GM12865 (cell line): ENCODE results near the gene IFT88.

Experiments used
- DNase-seq: peaks from one replicate; pipeline ENCODE4 v3.0.0; 2010; ENCODE audit warnings: low read depth
- H3K4me3 ChIP-seq: 2 replicates; pipeline ENCODE4 v1.5.1; 2011; ENCODE audit warnings: mild to moderate bottlenecking, low read depth, low read length, control low read depth
- CTCF ChIP-seq: IDR thresholded peaks from 2 replicates; pipeline ENCODE4 v1.5.1; 2011; ENCODE audit warnings: low read length, control low read depth, low read depth, inconsistent platforms; ENCODE audit not compliant: insufficient read depth; ENCODE audit errors: missing control alignments

IFT88 gene

GRCh38 chr13:20526664-20527063 is 40.3 kb upstream of the IFT88 start:
- TF ChIP-seq CTCF: no peak
- peak overlapping the region; percentile 71 for H3K4me3 ChIP-seq
- DNase-seq: no peak

- H3K4me3 ChIP-seq: no peak overlapping the region
- DNase-seq: peak; percentile 58
- TF ChIP-seq CTCF: no peak
These were observed 38.5 kb upstream of the IFT88 start for GRCh38 chr13:20528452-20528851.

GRCh38 chr13:20534038-20534608 is 32.8 kb upstream of the IFT88 start:
- H3K4me3 ChIP-seq: no peak overlapping the region
- DNase-seq: no peak
- TF ChIP-seq CTCF: no peak

GRCh38 chr13:20536992-20537391 is 30.0 kb upstream of the IFT88 start:
- no peak for TF ChIP-seq CTCF

GRCh38 chr13:20544201-20544923 is 22.6 kb upstream of the IFT88 start:
- DNase-seq: no peak
- H3K4me3 ChIP-seq: no peak overlapping the region
- no peak for TF ChIP-seq CTCF

More at GRCh38 chr13:20536992-20537391, 30.0 kb upstream of the IFT88 start:
- DNase-seq: no peak
- no peak overlapping the region for H3K4me3 ChIP-seq

- H3K4me3 ChIP-seq: no peak overlapping the region
- TF ChIP-seq CTCF: no peak
- DNase-seq: no peak
These were observed 20.4 kb upstream of the IFT88 start for GRCh38 chr13:20546556-20546955.
